Epithelial cell of proximal tubule (primary cell): Measurements from ENCODE around the gene PITPNM1. TPM values are rescaled to one million over a fixed set of nuclear protein-coding genes. Genes with fewer than 3 reads are reported as not detected.

Experiments
- DNase-seq: peaks from one replicate; pipeline ENCODE4 v3.0.0-alpha.2; 2011; ENCODE audit warnings: low read depth
- H3K4me3 ChIP-seq: 2 replicates; pipeline ENCODE4 v1.5.1; 2011; ENCODE audit warnings: low read depth, mild to moderate bottlenecking, low read length
- CTCF ChIP-seq: conservative IDR thresholded peaks from 2 replicates; pipeline ENCODE4 v1.5.1; 2012; ENCODE audit warnings: low read depth, mild to moderate bottlenecking, low read length
- total RNA-seq: library from RNA; depleted of rRNA; stranded (reverse); fragments of >200 nt; gene quantifications from 2 replicates; pipeline ENCODE4 v1.2.3, GENCODE V29; 2015

Gene PITPNM1
- total RNA-seq, 1 donor from 2014 or later = 74.1 TPM

GRCh38 chr11:67502328-67502979 is 2.7 kb downstream of the PITPNM1 start:
- TF ChIP-seq CTCF = no peak
- DNase-seq = no peak
- H3K4me3 ChIP-seq = no peak overlapping the region

DNA sequence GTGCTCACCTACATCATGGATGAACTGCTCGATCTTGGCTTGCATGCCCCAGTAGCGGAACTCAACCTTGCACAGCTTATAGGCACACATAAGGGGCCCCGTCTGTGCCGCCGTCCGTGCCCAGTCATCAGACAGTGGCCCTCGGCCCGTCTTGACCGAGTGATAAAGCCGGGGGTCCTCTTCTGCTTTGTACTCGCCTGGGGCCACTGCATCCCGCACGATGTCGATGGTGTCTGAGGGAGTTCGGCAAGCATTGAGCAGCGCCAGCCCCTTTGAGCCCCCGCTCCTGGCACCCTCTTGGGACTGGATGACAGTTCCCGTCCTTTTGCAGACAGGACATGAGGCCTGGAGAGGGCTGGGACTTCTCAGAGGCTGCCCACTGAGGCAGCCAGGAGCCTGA is 3.3 kb downstream of the PITPNM1 start:
- TF ChIP-seq CTCF = no peak
- no peak for DNase-seq
- H3K4me3 ChIP-seq = no peak overlapping the region

DNA sequence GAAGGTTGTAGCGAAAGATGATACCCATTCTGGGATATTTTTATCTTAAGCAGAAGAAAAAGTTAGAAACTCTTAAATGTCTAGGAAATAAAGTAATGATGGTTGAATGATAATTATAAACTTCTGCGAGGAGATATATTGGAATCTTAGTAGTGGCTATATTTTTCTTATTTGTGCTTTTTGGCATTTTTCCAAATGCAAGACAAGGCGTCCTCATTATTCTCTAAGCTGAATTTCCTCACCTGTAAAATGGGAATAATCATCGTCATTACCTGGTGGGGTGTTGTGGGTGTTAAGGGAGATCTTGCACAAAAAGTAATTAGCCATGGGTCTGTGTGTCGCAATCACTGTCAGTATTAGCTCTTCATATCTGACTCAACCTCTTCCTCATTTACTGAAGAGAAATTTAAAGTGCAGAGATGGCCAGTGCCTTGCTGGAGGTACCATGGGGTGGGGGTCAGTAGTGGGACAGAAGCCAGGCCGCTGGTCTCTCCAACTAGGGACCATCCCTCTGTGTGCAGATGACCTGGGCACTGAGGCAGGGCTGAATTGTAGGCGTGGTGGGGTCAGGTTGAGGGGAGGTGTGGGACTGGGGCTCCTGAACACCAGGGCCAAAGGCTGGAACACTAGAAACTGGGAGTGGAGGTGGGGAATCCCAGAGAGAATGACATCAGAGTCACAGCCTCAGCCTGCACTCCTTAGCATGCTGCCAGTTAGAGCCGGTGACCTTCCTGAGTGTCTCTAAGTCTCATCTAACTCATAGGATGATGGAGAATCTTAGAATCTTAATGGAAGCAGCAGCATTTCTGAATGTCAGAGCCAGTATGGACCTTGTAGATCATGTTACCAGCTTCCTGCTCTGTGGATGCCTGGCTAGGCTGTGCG is 4.1 kb downstream of the PITPNM1 start:
- no peak for DNase-seq
- H3K4me3 ChIP-seq = no peak overlapping the region
- no peak for TF ChIP-seq CTCF

DNA sequence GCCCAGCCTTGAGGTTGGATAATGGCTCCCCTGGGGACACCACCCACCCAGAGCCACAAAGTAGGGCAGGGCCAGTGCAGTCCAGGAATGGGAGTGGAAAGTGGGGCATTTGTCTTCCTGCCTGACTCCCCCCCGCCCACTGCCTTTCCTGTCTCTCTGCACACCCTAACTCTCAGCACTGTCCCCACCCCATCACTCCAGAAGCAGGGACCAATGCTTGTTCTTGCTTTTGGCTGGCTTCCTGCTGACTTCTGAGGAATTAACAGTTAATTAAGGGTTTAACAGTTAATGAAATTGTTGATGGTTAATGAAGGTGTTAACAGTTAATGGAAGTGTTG is 4.7 kb downstream of the PITPNM1 start:
- no peak for DNase-seq
- no peak for TF ChIP-seq CTCF
- H3K4me3 ChIP-seq = no peak overlapping the region

GRCh38 chr11:67499808-67500483 is 5.2 kb downstream of the PITPNM1 start:
- no peak for TF ChIP-seq CTCF
- DNase-seq = no peak
- H3K4me3 ChIP-seq = no peak overlapping the region

GRCh38 chr11:67498544-67498972 is 6.6 kb downstream of the PITPNM1 start:
- H3K4me3 ChIP-seq = no peak overlapping the region
- TF ChIP-seq CTCF = no peak
- no peak for DNase-seq
